HS-5 (cell line): ENCODE results near the gene PRKAG3.

Source experiments
- DNase-seq: peaks from one replicate; pipeline ENCODE4 v3.0.0-alpha.2; 2012; ENCODE audit warnings: low read depth

Gene PRKAG3

DNA sequence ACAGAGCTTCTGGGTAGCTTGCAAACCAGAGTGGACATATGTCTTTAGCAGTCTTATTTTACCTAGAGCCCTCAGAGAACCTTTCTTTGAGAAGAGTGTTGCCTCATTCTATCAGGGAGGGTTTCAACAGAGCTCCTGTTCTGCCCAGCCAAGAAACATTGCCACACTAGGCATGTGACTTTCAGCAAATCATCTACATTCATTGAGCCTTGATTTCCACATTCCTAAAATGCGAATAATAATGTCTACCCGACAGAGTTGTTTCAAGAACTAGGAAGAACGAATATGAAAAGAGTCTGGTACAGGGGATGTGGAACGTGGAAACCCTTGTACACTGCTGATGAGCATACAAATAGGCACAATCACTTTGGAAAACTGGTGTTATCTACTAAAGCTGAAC is 7.8 kb upstream of the PRKAG3 start:
- peak; percentile 51 for DNase-seq

DNA sequence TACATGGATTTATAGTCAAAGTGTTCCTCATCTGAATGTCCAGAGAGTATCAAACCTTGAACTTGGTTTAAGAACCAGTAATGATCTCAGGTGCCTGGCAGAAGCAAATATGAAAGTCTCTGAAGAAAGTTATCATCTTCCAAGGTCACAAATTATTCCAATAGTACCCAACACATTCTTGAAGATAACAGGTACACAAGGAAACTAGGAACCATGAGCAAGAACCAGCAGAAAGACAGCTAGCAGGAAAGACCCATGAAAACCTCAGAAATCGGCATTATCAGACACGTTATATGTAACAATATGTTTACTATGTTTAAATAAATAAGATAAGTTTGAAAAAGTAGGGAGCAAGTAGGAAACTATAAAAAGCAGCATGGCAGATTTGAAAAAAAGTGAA is 5.9 kb upstream of the PRKAG3 start:
- DNase-seq = no peak

DNA sequence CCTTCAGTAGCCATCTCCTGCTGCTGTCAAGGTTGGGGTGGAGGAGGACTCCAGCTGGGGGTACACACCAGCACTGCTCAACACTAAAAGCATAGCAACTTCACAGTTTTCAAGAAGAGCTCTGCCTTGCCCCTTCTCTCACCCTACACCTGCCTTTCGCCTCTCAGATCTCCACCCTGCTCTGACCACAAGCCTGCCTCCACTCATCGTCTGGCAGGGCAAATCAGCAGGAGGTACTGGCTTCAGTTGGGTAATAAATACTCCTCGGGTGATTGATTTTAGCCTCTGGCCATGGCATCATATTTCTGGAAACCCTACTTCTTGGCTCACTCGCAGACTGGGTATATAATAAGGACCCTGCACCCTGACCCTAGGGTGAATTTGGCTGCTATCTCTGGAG is 3.1 kb upstream of the PRKAG3 start:
- DNase-seq = no peak

GRCh38 chr2:218833023-218833609 is 1.5 kb upstream of the PRKAG3 start:
- no peak for DNase-seq

- DNase-seq = peak; percentile 48
Measured at GRCh38 chr2:218832520-218832919, 917 bp upstream of the PRKAG3 start.

DNA sequence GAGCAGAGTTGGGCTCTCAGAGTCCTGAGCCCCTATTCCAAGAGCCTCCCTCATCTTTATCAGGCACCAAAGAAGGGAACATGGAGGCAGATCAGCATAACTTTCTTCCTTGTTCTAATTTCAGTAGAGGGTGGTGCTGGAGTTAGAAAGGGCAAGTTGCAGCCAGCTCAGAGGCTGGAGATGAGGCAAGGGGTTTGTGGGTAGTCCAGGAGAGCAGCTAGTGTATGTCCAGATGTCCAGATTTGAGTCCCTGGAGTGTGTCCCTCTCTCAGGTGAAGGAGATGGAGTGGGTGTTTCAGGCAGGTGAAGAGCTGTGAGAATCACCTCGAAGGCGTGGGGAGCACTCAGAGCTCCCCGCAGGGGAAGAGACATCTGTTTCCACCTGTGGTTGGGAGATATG is 478 bp upstream of the PRKAG3 start:
- no peak for DNase-seq

GRCh38 chr2:218830526-218831306 is 887 bp downstream of the PRKAG3 start:
- DNase-seq = no peak

DNA sequence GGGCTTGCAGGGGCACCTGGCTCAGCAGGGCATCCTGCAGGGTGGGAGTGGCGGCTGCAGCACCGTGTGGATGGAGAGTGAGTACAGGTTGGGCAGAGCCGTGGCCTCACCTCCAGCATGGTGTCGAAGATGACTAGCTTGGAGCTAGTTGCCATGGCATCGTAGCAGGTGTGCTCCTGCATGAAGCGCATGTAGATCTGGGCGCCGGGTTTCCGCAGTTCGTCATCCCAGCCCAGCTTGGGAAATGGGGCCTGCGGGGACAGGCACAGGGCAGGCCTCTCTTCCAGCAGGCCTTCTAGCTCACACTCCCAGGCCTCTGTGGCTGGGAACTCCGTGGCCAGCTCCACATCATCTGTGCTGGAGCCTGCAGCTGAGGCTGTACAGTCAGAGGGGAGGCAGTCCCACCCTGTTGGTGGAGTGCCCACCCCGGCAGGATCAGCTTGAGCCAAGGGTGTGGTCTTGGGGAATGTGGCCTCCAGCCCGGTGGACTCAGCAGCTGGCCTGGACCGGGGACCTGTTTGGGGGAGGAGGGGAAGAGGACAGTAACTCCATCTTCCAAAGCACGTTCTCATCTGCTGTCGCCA is 1.6 kb downstream of the PRKAG3 start:
- no peak for DNase-seq

- no peak for DNase-seq
Measured at GRCh38 chr2:218828477-218828778, 3.2 kb downstream of the PRKAG3 start.

DNA sequence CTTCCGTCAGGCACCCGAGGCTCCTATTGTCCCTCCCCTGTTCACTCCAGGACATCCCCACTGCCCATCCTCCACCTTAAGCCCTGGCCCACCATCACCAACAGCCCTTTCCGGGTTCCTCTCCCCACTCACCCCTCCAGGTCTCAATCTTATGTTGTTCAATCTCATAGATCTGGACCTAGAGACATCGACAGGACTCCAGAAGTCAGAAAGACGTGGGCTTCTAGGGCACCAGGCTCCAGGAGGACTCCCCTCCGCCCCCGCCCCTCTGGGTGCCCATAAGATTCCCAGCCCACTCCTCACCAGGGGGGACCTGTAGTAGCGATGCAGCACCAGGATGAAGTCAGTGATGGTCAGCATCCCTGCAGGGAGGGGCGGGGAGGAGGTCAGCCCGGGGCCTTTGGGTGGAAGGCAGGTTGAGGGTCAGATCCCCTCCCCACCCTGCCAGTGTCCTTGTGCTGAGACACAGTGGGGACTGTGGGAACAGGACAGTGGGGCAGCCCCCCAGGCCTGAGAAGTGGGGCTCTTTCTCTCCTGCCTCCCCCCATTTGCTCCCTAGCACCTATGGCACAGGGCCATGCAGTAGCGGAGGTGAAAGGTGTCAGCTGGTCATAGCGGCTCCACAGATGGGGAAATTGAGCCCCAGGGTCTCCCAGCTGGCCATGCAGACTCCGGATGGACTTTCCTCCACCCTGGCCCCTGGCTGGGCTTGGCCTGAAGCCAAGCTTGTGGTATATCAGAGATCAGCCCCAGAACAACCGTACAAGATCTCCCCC is 3.7 kb downstream of the PRKAG3 start:
- no peak for DNase-seq

GRCh38 chr2:218826791-218827190 is 4.8 kb downstream of the PRKAG3 start:
- DNase-seq = no peak

GRCh38 chr2:218824004-218824403 is 7.6 kb downstream of the PRKAG3 start:
- no peak for DNase-seq

- DNase-seq = no peak
Measured at GRCh38 chr2:218823196-218823855, 8.3 kb downstream of the PRKAG3 start.

GRCh38 chr2:218822622-218823021 is 9.0 kb downstream of the PRKAG3 start:
- DNase-seq = no peak

GRCh38 chr2:218821605-218822211 is 9.9 kb downstream of the PRKAG3 start:
- DNase-seq = no peak

DNA sequence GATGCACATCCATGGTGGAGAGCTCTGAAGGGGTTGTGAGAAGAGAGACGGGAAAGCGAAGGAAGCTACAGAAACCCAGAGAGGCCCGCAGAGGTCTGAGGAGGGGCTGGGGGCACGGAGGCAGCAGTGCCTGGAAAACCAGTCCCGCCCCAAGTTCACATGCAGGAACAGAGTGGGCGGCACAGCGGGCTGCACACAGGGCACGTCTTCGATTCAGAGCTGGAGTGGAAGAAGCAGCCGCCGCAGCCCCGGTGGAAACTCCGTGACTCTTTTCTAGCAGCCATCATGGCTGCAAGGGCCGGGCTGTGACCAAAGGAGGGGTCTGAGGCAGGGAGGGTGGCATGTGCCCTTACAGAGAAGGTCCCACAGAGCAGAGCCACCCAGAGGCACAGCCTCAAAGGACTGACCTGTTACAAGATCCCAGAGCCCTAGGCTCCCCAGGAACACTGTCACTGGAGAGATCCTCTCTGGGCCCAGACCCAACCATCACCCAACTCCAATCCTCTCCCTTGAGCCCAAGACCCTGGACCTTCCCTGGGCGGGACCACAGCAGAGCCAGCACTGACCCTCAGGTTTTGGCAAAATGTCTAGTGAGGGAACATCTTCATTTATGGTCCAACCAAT is 10.7 kb downstream of the PRKAG3 start:
- no peak for DNase-seq

GRCh38 chr2:218819093-218819492 is 12.5 kb downstream of the PRKAG3 start:
- DNase-seq = no peak

- DNase-seq = no peak
Measured at GRCh38 chr2:218816561-218817011, 15.0 kb downstream of the PRKAG3 start.

- DNase-seq = no peak
Measured at GRCh38 chr2:218815649-218816048, 16.0 kb downstream of the PRKAG3 start.

DNA sequence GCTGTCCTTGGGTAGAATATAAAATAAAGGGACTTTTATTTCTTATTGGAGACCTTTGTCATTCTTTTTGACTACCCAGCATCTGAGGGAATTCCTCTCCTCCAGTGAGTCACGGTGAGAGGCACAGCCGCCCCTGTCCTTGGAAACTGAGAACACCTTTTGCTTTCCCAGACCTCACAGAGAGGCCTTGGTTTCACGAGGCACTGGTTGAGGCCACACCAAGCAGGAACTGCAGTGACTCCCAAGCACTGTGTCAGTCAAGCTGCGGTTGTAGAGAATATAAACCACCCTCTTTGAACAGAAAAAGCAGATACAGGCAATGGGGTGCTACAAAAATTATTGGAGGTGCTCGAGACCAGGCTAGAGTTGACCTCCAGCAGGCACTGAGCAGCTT is 16.4 kb downstream of the PRKAG3 start:
- no peak for DNase-seq

- no peak for DNase-seq
Measured at GRCh38 chr2:218814540-218815243, 16.9 kb downstream of the PRKAG3 start.
